Hematopoietic multipotent progenitor cell treated with erythropoietin and hydrocortisone succinate and interleukin-3 and kit ligand, for 17 days (in vitro differentiated cells): ENCODE data around the gene CAMTA1.

Experiments
- DNase-seq: peaks from one replicate; pipeline ENCODE4 v3.0.0-alpha.2; 2015; ENCODE audit warnings: low spot score

CAMTA1 gene

GRCh38 chr1:7500381-7501083 is 715.3 kb downstream of the CAMTA1 start:
- DNase-seq: no peak

DNA sequence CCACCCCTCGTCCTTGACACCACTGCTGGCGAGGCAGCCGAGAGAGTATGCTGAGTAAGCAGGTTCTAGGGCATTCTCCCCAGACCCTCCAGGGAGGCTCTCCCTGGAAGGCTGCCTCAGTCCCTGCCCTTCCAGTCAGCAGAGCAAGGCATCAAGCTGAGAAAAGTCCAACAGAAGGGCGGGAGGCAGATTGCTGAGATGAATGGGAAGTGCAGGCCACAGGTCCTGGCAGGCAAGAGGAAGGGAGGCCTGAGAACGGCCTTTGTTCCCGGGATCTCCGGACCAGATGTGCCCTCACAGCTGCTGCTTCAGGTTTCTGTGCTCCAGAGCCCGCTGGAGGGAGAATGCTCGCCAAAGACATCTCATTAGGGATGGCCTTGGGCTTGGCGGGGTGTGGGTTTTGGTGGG is 715.8 kb downstream of the CAMTA1 start:
- no peak for DNase-seq

DNA sequence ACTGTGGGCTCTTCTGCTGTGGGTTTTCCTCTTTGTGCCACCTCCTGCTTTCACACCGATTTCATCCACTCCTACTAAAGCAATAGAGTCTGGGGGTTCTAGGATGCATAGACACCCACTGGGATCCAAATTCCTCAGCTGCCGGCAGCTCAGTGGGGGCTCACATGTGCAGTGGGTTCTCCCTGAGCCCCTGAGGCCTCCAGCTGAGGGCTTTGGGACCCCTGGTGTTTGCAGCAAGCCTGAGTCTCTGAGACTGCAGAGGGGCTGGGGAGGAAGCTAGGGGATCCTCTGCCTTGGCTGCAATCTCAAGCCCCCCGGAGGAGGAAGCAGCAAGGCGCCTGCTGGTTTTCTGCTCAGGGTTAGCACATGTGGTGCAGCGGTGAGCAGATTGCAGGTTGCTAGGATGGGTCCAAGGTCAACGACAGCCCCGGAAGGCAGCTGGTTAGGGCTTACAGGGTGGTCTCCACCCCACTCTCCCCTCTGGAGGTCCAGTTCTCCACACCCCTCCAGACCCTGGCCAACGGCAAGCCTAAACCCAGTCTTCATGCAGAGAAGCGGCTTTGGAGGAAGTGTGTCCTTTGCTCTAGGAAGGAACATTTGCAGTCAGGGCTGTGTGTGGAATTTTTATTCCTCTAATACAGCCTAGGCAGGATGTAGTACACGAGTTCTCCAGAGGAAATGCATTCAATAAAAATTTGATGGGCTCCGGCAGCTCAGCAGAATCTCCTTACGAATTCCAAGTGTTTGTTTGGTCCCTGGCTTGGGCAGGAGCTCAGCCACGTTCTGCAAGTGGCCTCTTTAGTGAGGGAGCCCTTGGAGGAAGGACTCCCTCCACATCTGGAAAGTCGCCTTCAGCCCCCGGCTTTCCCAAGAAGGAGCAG is 716.7 kb downstream of the CAMTA1 start:
- no peak for DNase-seq

GRCh38 chr1:7503691-7504437 is 718.6 kb downstream of the CAMTA1 start:
- DNase-seq: no peak

DNA sequence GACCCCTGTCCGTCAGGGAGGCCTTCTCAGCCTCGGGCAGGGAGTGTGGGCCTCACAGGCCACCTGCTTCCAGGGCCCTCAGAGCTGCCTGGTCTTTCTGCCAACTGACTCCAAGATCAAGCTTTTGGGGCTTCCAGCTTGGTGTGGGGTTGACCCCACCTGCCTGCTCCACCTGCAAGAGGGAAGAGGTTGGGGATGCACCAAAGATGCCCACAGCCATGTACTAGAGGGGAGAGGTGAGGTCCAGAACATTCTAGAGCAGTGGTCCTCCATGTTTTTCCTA is 719.1 kb downstream of the CAMTA1 start:
- no peak for DNase-seq

DNA sequence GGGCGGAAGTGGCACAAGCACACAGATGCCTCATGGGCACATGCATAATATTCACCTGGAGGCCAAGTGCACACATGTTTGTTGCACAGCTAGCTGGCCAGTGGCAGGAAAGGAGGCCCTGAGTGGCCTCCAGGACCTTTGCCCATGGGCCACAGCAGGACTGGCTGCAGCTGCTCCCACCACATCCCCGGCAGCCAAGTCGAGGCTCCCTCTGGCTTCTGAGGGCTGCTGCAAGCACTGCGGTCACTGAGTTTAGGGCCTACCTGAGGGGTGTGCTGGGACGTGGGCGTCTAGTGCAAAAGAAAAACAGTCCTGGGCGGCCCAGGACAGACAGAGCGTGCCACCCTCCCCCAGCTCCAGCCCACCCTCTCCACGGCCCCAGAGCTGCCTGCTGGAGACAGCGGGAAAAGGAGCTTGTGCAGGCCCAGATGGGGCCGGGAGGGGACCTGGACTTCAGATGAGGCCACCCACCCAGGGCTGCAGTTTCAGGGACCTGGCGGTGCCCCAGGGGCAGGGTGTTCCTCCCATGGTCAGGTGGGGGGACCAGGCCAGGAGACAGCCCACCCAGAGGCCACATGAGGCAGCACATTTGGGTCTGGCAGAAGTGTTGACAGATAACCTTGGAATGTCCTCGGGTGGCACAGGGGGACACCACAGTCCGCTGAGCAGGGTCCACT is 720.0 kb downstream of the CAMTA1 start:
- DNase-seq: no peak

DNA sequence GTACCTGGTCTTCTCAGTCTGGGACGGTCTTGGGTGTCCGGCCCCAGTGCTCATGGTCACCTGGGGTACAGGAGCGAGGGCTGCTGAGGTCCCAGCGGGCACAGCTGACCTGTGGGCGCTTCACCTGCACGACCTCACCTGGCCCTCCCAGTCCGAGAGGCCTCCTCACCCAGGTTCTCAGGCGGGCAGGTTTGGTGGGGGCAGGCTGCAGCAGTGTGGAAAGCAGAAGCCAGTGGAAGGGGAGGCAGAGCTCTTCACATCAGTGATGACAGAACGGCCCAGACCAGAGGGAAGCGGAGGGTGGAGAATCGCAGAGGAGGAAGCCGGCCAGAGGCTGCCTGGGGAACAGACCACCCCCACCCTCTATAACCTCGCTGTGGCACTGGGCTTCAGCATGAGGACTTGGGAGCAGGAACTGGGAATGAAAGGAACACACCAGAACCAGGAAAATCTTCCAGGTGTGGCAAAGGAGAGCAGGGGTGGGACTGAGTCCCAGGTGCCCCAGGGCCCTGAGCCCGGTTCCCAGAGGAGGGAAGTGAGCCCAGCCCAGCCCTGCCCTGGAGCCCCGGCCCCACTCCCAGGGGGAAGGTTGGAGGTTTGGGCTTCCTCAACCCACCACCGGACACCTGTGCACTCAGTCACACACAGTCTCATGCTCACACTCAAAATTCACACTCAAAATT is 720.7 kb downstream of the CAMTA1 start:
- no peak for DNase-seq

DNA sequence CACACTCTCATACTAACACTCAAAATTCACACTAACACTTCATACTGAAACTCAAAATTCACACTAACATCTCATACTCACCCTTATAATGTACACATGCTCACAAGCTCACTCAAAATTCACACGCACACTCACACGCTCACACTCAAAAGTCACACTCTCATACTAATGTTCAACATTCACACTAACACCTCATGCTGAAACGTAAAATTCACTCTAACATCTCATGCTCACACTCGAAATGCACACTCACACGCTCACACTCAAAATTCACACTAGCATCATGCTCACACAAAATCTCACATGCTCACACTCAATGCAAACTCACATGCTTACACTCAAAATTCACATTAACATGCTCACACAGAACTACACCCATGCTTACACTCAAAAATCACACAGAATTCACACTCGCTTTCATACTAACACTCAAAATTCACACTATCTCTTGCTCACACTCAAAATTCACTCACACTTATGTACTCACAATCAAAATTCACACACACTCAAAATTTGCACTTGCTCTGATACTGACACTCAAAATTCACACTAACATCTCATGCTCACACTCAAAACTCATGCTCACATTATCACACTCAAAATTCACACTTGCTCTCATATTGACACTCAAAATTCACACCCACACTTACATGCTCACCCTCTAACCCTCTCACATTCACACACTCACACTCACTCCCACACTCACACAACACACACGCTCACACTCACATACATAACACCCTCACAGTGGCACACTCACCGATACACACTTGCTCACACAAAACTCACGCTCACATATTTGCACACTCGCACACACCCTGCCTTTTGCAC is 721.4 kb downstream of the CAMTA1 start:
- DNase-seq: no peak

DNA sequence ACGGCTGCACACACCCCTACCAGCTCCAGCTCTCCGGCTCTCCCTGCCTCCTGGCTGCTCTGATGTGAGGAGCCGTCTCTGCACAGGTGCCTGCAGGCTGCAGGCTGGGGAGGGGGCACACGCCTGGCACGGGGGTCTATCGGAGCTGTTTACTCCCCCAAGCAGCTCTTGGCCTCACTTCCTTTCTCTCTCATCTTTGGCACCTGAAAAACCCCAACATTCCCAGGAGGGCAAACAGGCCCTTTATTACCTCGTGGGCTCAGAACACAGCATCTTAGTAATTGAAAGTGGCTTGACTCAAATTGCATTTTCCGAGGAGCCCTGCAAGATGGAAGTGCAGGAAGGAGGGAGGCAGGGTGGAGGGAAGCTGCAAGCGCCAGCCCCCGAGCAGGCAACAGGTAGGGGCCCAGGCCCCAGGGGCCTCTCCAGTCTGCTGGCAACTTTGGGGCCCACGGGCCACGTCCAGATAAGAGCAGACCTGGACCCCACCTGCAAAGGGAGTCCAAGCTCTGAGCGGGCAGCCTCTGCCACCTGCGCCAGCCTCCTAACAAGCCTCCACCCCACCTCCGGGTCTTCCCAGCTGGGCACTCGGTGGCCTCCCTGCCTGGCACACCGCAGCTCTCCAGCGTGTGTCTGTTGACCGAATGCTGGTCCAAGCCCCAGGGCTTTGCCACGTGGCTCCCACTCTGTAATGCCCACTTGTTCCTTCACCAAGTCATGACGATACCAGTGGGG is 722.2 kb downstream of the CAMTA1 start:
- no peak for DNase-seq

DNA sequence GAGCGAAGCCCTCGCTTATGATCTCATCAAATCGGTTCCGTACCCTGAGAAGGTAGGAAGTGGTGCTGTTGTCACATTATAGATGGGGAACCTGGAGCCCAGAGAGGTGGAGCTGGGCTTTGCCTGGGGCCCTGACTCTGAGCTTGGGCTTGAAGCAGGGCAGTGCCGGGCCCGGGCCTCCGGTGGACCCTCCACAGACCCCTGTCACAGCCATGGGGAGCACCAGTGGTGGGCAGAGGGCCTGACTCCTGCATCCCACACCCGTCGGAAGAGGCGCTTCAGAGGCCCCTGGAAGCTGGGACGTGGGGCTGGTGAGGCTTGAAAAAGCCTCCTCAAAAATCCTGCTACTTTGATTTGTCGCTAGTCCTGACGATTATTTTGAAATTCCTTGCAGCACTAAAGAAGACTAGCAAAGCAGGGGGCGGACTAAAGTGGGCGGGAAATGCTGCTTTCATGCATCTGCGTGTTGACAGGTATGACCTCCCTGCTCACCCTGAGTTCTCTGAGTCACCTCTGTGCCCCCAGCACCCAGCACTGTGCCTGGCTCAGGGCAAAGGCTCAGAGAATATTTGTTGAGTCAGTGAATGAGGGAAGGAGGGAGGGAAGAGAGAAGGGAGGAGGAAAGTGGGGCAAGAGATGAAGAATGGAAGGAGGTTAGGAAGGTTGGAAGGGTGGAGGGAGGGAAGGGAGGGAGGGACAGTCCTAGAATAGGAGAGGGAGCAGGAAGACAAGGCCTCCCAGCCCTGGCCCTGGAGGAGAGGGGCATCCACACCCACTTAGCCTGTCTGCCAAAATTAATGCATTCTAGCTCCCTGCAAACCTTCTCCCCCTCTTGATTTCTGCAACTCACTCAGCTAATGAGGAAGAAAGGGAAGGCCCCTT is 723.0 kb downstream of the CAMTA1 start:
- no peak for DNase-seq

DNA sequence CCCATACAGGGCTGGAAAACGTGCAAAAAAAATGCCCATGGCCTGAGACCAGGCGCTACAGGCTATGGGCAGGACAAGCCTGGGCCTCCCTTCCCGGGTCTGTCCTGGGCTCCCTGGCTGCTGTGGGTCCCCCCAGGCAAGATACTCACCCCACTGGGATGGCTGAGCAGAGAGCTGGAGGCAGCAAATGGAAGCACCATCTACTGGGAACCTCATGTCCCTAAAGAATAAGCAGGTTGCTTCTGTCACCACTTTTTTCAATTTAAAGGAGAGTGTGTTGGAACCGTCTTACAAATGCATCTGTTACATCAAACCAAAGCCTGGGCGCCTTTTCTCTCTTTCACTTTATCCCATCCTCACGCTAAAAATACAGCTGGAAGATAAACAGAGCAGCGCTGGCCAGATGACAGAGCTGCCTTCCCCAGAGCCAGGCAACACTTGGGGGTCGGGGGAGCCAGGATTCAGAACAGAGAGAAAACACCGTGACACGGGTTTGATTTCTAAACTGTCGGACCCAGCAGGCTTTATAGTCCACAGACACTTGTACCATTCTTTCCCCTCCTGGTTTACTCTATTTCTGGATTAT is 723.8 kb downstream of the CAMTA1 start:
- DNase-seq: no peak

GRCh38 chr1:7509598-7509997 is 724.3 kb downstream of the CAMTA1 start:
- no peak for DNase-seq

DNA sequence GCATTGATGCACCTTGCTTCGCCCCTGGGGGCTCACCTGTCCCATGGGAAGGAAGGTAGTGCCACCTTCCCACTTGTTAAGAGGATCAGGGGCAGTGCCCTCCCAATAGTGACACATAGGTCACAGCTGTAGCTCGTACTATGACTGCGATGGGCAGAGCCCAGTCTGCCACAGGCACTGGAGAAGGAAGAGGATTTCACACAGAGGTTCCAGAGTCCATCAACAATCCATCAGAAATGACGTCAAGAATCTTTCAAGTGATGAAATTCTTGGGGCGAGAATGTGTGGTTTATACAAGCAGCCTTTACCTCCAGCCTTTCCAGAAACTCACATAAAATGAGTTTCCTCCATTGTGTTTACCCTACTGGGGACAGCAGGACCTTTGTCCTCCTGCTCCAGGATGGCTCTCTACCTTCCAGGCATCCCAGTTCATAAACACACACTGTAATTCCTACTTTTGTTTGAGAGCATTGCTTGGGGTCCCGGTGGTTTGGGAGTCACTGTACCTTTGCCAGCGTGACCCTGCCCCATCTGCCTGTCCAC is 725.2 kb downstream of the CAMTA1 start:
- no peak for DNase-seq

- no peak for DNase-seq
These were observed 726.1 kb downstream of the CAMTA1 start for GRCh38 chr1:7511381-7511780.

- DNase-seq: no peak
These were observed 727.8 kb downstream of the CAMTA1 start for GRCh38 chr1:7513081-7513480.

DNA sequence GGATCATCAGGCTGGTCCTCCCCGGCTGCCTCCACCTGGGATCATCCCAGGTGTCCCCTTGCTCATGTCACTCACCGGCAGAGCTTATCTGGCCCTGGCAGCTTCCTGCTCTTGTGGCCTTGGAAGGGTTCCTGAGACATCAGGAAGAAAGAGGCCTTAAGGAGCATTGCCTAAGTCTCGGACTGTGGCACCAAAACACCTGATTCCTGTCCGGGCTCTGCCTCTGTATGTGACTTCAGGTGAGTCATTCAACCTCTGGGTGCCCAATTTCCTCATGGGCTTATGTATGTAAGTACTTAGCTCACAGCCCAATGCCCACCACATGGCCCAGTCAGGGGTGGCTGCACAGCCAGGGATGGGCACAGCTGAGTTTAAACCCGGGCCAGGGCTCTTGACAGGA is 729.9 kb downstream of the CAMTA1 start:
- no peak for DNase-seq

DNA sequence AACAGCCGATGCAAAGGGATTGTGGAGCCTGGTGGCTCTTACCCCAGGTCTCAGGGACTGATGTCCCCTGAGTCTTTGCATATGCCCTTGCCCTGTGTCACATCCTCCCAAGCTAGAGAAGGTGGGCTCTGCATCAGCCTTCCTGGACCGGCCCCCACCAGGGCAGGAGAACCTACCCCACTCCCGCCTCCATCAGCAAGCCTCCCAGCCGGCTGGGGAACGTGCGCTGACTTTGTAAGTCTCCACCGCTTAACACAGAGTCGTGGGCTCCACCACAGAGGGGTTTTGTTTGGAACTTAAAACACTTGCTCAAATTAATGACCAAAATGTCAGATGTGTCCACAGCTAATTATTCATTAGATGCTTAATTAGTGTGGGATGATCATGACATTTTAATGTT is 730.6 kb downstream of the CAMTA1 start:
- no peak for DNase-seq

GRCh38 chr1:7516341-7516740 is 731.1 kb downstream of the CAMTA1 start:
- no peak for DNase-seq

GRCh38 chr1:7516929-7517328 is 731.7 kb downstream of the CAMTA1 start:
- no peak for DNase-seq
